NCI-H748 (cell line): Measurements from ENCODE around the gene AMPD3.

Source experiments
- DNase-seq: peaks from one replicate; lab custom pipeline; 2025; ENCODE audit not compliant: unreplicated experiment; lab: John Stamatoyannopoulos, UW

AMPD3 gene

DNA sequence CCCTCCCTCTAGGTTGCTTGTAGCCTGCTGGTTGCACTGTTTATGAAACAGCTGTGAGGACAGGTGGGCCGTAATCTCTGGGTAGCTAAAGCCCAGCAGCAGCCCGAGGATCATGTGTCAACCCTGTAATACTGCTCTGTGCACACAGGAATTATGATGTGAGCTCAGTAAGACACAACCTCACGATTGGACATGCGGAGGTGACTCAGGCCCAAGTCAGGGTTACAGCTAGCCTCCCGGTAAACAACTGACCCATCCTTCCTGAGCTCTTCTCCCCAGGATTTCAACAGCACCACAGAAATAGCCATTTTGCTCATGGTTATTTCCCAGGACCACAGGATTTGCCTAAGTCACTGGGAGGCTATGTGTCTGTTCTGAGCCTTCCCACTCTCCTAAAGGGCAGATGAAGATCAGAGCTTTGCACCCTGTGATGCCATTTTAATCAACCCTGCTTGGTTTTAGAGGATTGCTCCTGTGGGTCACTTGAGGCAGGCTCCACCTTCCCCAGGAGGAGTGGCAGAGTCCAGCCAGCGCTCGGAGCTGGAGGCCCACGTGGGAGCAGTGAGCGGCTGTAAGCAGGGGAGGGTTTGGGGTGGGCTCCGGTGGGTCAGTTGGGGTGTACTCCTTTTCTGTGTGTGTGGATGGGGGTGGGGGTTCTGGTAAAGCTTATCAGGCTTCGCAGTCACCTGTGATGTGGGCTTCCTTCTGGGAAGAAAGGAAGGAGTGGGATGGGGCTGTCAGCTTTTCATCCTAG lies at the start of gene AMPD3:
TSS of gene AMPD3 (plus strand) at position 387 of the 754 bp plus-strand sequence. CDS start 6,256 bp downstream, outside the sequence.
- peak; percentile 92 for DNase-seq

DNA sequence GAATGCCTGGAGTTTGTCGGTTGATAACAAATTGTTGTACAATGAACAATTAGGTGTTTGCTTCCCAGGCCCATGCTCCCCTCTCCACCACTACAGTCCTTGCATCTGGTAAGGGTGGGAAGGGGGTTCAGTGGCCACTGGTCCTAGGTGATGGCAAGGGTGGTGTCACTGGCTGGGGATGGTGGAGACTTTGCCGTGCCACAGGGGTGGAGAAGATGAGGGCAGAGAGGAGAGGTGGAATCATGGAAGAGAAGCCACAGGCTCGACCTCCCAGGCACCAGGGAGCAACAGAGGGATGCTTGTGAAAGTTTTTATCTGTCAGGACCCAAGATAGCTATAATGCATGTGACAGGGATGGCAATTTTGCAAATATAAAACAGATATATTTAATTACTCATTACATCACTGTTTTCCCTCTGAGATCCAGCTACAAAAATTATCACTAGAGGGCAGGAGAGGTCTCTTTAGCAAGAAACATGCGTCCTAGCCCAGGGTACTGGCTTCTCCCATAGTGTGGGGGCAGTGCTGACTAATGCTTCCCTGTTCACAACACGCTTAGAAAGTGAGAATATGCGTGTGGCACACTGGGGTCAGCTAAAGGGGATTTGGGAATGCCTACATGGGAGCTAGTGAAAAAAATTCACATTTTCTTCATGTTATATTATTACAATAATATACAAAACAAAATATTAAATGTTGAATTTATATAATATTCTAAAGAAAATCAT lies 49.0 kb upstream of the AMPD3 start:
- peak; percentile 85 for DNase-seq

GRCh38 chr11:10407055-10407454 lies 48.0 kb upstream of the AMPD3 start:
- no peak for DNase-seq

GRCh38 chr11:10407749-10408685 lies 47.0 kb upstream of the AMPD3 start:
- DNase-seq = no peak

DNA sequence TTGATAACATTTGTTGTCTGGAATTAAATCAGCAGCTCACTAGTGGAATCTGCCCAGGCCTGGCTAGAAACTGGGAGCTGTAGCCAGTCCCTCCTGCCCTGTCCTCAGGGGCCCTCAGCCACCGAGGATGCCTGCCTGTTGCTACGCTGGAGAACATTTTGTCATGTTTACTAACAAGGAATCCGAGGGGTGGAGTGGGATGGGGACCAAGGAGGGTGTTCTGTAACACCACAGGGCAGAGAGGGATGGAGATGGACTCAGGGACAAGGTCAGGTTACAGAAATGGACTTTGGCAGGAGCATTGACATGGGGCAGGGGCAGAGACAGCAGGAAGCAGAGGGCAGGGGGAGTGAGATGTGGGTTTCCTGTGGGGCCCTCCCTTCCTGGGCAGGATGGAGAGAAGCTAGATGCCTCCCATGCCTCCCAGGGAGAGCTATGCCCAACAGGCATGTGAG lies 45.8 kb upstream of the AMPD3 start:
- no peak for DNase-seq

- no peak for DNase-seq
Measured at GRCh38 chr11:10410106-10410843, 44.8 kb upstream of the AMPD3 start.

GRCh38 chr11:10410844-10411200 lies 44.2 kb upstream of the AMPD3 start:
- DNase-seq = no peak

DNA sequence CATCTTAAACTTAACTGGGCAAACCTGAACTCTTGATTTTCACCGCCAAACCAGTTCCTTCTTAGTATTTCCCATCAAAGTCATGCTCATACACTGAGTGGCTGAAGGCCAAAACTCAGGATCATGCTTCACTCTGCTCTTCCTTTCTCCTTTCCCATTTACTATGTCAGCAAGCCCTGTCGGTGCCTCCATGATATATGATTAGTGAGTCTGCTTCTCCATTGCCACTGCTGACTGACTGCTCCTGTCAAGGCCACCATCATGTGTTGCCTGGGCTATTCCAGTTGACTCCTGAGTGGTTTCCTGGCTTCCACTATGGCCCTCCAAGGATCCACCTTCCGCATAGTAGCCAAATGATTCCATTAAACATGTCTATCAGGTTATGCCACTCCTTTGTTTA lies 42.8 kb upstream of the AMPD3 start:
- DNase-seq = no peak

GRCh38 chr11:10413268-10413667 lies 41.8 kb upstream of the AMPD3 start:
- peak; percentile 35 for DNase-seq

DNA sequence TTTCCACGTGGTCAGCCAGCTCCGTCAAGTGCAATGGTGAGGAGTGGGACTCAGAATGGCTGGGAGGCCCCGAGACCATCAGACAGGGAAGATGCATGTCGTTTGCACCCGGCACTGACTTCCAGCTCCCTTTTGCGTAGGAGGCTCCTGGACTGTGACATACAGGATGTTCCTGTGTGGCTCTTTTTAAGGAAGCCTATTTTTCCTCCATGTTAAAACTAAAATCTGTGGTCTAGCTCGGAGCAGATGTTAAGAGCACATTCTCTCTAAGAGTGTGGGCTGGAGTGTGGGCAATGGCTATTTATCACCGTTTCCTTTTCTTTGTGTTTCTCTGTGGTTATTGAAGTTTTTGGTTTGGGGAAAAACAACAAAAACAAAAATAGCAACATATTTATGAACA lies 40.9 kb upstream of the AMPD3 start:
- DNase-seq = no peak

- no peak for DNase-seq
Measured at GRCh38 chr11:10414659-10415058, 40.4 kb upstream of the AMPD3 start.

DNA sequence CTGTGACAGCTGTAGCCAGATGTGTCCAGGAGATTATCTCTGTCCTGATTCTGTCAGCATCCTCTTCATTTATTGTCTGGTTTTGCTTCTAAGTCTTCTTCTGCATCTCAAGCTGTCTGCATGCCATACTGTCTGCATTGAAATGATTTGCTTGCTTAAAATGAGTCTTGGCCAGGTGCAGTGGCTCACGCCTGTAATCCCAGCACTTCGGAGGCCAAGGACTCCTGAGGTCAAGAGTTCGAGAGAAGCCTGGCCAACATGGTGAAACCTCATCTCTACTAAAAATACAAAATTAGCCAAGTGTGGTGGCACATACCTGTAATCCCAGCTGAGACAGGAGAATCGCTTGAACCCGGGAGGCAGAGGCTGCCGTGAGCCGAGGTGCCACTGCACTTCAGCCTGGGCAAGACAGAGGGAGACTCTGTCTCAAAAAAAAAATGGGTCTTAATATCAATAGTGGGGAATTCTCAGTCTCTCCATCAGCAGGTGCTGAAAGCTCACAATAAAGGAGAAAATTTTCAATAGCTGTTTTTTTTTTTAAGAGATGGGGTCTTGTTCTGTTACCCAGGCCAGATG lies 39.2 kb upstream of the AMPD3 start:
- no peak for DNase-seq

GRCh38 chr11:10418259-10418949 lies 36.7 kb upstream of the AMPD3 start:
- no peak for DNase-seq

- no peak for DNase-seq
Measured at GRCh38 chr11:10418950-10419310, 36.1 kb upstream of the AMPD3 start.

DNA sequence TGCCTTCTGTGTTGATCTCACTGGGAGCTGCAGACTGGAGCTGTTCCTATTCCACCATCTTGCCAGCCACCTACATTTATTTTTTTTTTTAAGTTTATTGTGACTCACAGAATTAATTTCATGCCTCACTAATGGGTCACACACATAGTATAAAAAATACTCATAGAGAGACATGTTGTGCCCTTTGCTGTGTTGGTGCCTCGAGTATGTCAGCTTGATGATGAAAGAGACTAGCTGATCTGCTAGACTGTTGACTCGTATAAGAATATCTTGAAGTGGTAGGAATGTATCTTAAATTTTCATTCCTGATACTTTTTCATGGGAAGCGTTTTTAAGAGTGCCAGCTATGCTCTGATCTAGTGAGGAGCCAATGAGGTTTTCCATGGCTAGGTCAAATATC lies 28.6 kb upstream of the AMPD3 start:
- no peak for DNase-seq

DNA sequence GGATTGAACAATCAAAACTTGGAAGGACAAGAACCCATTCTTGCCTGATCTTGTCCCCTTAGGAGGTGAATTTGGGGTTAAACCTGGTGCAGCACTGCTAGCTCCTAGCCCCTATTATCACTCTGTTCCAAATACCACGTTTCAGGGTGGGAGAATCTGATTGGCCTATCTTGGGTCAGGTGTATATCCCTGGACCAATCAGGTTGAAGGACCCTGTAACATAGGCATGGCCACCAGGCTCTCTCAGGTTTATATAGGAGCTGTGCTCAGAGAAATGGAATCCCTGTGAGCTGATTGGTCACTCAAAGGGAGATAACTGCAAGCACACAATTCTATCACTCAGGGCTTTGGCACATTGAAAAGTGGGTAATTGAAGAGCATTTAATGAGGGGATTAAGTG lies 26.6 kb upstream of the AMPD3 start:
- no peak for DNase-seq

- no peak for DNase-seq
Measured at GRCh38 chr11:10429526-10429925, 25.5 kb upstream of the AMPD3 start.

- no peak for DNase-seq
Measured at GRCh38 chr11:10432493-10432892, 22.6 kb upstream of the AMPD3 start.

DNA sequence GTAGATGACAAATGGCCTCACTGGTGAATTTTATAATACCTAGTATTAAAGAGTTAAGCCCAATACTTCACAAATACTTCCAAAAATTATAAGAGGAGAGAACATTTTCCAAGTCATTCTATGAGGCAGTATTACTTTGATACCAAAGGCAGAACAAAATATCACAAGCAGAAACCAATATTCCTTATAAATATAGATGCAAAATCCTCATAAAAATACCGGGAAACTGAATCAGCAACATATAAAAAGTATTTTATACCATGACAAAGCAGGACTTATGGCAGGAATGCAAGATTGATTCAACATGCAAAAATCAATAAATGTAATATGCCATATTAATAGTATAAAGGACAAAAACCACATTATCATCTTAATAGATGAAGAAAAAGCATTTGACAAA lies 22.1 kb upstream of the AMPD3 start:
- no peak for DNase-seq

GRCh38 chr11:10436224-10436623 lies 18.8 kb upstream of the AMPD3 start:
- no peak for DNase-seq
